Tibial nerve (tissue), 4 donors: ENCODE measurements around the gene TOR1A. TPM values are rescaled to one million over a fixed set of nuclear protein-coding genes. Genes with fewer than 3 reads are reported as not detected.
"Not testable (repeated sequence)": the region's sequence is repeated elsewhere in the genome, so short reads cannot be mapped to it uniquely, and the experiment has no call there.

Experiments used
- DNase-seq, 2 donors: peaks; one replicate each; pipeline ENCODE4 v3.0.0-alpha.2; 2019; ENCODE audit warnings: low spot score in 2 of 2
- H3K27ac ChIP-seq, 4 donors: fragments of 200-600 bp; sonication (generic) in 3 of 4; one replicate each; pipeline ENCODE4 v1.5.1; 2017 to 2019; ENCODE audit warnings: mild to moderate bottlenecking in 1 of 4
- H3K27me3 ChIP-seq, 2 donors: fragments of 200-600 bp; sonication (generic) in 1 of 2; one replicate each; pipeline versions ENCODE4 v1.5.1 to v1.6.0; 2017 to 2019
- H3K36me3 ChIP-seq, 3 donors: fragments of 200-600 bp; sonication (generic); one replicate each; pipeline ENCODE4 v1.5.1; 2018 to 2019
- H3K4me1 ChIP-seq, 4 donors: fragments of 200-600 bp; sonication (generic) in 3 of 4; one replicate each; pipeline ENCODE4 v1.5.1; 2017 to 2019
- H3K4me3 ChIP-seq, 4 donors: fragments of 200-600 bp; sonication (generic) in 3 of 4; one replicate each; pipeline ENCODE4 v1.5.1; 2017 to 2019; ENCODE audit warnings: mild to moderate bottlenecking in 1 of 4, moderate library complexity in 1 of 4
- H3K9me3 ChIP-seq, 4 donors: fragments of 200-600 bp; sonication (generic) in 3 of 4; one replicate each; pipeline ENCODE4 v1.5.1; 2017 to 2019
- EP300 ChIP-seq, 2 donors: sonication (generic); formaldehyde crosslinking; IDR thresholded peaks; one replicate each; pipeline ENCODE4 v1.6.1; 2017; ENCODE audit warnings: antibody characterized with exemption in 2 of 2, mild to moderate bottlenecking in 1 of 2
- POLR2A ChIP-seq, 2 donors: fragments of 450-650 bp; IDR thresholded peaks; one replicate each; pipeline ENCODE4 v1.6.1; 2017; ENCODE audit warnings: antibody characterized with exemption in 2 of 2, mild to moderate bottlenecking in 2 of 2, moderate library complexity in 2 of 2
- WGBS, 2 donors: methylation state at CpG; one replicate each; pipeline ENCODE4 v1.1.5; 2018; 5-methylcytosine and 5-hydroxymethylcytosine counted together
- total RNA-seq, 4 donors: library from RNA; depleted of rRNA; stranded (reverse); fragments of >200 nt; gene quantifications; one replicate each; pipeline ENCODE4 v1.1.0, GENCODE V29; 2016
- TF ChIP-seq, protein P1 (sequence below), 5 experiments: fragments of 200-600 bp in 3 of 5; fragments of 450-650 bp in 2 of 5; sonication (generic) in 3 of 5; IDR thresholded peaks; one replicate each; pipeline ENCODE4 v1.5.1; 2016 to 2019; ENCODE audit warnings: antibody characterized with exemption in 5 of 5, mild to moderate bottlenecking in 3 of 5, moderate library complexity in 2 of 5

Gene TOR1A
- total RNA-seq, 4 donors from 2014 or later, result 26.0 to 55.2 (median 40.4) TPM

GRCh38 chr9:129803676-129804060 lies 20.3 kb downstream of the TOR1A start:
- H3K27me3 ChIP-seq, result no peaks in the 10 kb centered on the region
- peak overlapping the region; percentile 88 to 98 (median 90) for H3K4me3 ChIP-seq
- H3K4me1 ChIP-seq, result peaks cover 0 to 11% (median 8%) of the 10 kb centered on the region in 4 donors
- H3K36me3 ChIP-seq, result peaks cover 0 to 36% (median 0%) of the 10 kb centered on the region in 3 donors
- TF ChIP-seq POLR2A (IDR thresholded peaks at IDR 0.05), result no peak
- TF ChIP-seq, protein P1, sequence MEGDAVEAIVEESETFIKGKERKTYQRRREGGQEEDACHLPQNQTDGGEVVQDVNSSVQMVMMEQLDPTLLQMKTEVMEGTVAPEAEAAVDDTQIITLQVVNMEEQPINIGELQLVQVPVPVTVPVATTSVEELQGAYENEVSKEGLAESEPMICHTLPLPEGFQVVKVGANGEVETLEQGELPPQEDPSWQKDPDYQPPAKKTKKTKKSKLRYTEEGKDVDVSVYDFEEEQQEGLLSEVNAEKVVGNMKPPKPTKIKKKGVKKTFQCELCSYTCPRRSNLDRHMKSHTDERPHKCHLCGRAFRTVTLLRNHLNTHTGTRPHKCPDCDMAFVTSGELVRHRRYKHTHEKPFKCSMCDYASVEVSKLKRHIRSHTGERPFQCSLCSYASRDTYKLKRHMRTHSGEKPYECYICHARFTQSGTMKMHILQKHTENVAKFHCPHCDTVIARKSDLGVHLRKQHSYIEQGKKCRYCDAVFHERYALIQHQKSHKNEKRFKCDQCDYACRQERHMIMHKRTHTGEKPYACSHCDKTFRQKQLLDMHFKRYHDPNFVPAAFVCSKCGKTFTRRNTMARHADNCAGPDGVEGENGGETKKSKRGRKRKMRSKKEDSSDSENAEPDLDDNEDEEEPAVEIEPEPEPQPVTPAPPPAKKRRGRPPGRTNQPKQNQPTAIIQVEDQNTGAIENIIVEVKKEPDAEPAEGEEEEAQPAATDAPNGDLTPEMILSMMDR (IDR thresholded peaks at IDR 0.05), result no peak
- no peaks in the 10 kb centered on the region for H3K9me3 ChIP-seq
- 3 to 4% methylated on average over 14 of the region's 14 CpGs for WGBS, 2 donors
- no peak for DNase-seq
- H3K27ac ChIP-seq, result peak overlapping the region; percentile 73 to 95 (median 91)

GRCh38 chr9:129802833-129803675 lies 20.9 kb downstream of the TOR1A start, which contains the start of gene TOR1B:
Gene TOR1B, plus strand, starts transcription at chr9:129803184. Its CDS starts 29 bp downstream, at chr9:129803213.
- Histone ChIP-seq H3K4me1 (peaks cover 0 to 11% (median 8%) of the 10 kb centered on the region in 4 donors), H3K9me3 (no peaks in the 10 kb centered on the region), H3K27ac (peak within 1 kb of the TSS; percentile 73 to 95 (median 91)), H3K36me3 (peaks cover 0 to 32% (median 0%) of the 10 kb centered on the region in 3 donors), H3K27me3 (no peaks in the 10 kb centered on the region), H3K4me3 (peak within 1 kb of the TSS; percentile 88 to 98 (median 90))
- peak; percentile 93 to 95 for DNase-seq
- peak; percentile 52 to 92 for TF ChIP-seq EP300 (IDR thresholded peaks at IDR 0.05)
- TF ChIP-seq, protein P1 (IDR thresholded peaks at IDR 0.05), result peak in 2 of 5 experiments; percentile 4 to 37
- TF ChIP-seq POLR2A (IDR thresholded peaks at IDR 0.05), result peak in 1 of 2 donors; percentile 78
- WGBS, 2 donors, result 1% methylated on average over 34 to 67 of the region's 93 CpGs

GRCh38 chr9:129801504-129801903 lies 22.4 kb downstream of the TOR1A start:
- DNase-seq, result no peak
- peaks cover 0 to 17% (median 0%) of the 10 kb centered on the region in 3 donors for H3K36me3 ChIP-seq
- H3K4me1 ChIP-seq, result peaks cover 0 to 11% (median 8%) of the 10 kb centered on the region in 4 donors
- no peaks in the 10 kb centered on the region for H3K9me3 ChIP-seq
- 75 to 85% methylated on average over 15 to 17 of the region's 17 CpGs for WGBS, 2 donors
- H3K27me3 ChIP-seq, result no peaks in the 10 kb centered on the region
- no peak overlapping the region for H3K27ac ChIP-seq
- H3K4me3 ChIP-seq, result no peak overlapping the region
- TF ChIP-seq EP300 (IDR thresholded peaks at IDR 0.05), result no peak
- TF ChIP-seq, protein P1 (IDR thresholded peaks at IDR 0.05), result no peak
- TF ChIP-seq POLR2A (IDR thresholded peaks at IDR 0.05), result no peak

DNA sequence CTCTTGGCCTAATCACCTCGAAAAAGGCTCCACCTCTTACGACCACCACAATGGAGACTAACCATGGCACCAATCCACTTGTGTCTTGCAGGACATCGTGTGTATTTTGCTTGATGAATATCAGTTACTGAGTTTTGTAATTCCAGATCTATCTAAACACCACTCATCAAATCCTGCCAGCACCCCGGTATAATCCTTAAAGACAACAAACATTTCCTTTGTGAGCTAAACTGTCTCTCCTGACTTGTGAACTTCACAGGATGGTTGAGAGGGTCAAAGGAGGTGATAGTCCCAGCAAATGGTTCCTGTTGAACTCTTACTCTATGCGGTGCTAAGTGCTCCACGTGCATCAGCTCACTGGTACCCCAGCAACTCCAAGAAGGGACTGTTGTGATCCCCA lies 25.0 kb downstream of the TOR1A start:
- no peaks in the 10 kb centered on the region for H3K9me3 ChIP-seq
- no peak overlapping the region for H3K4me3 ChIP-seq
- 65 to 73% methylated on average over 6 of the region's 6 CpGs for WGBS, 2 donors
- no peaks in the 10 kb centered on the region for H3K36me3 ChIP-seq
- TF ChIP-seq, protein P1 (IDR thresholded peaks at IDR 0.05), result no peak
- no peak for TF ChIP-seq EP300 (IDR thresholded peaks at IDR 0.05)
- TF ChIP-seq POLR2A (IDR thresholded peaks at IDR 0.05), result no peak
- H3K27ac ChIP-seq, result no peak overlapping the region
- no peak for DNase-seq
- no peaks in the 10 kb centered on the region for H3K27me3 ChIP-seq
- H3K4me1 ChIP-seq, result peaks cover 0 to 5% (median 4%) of the 10 kb centered on the region in 4 donors

DNA sequence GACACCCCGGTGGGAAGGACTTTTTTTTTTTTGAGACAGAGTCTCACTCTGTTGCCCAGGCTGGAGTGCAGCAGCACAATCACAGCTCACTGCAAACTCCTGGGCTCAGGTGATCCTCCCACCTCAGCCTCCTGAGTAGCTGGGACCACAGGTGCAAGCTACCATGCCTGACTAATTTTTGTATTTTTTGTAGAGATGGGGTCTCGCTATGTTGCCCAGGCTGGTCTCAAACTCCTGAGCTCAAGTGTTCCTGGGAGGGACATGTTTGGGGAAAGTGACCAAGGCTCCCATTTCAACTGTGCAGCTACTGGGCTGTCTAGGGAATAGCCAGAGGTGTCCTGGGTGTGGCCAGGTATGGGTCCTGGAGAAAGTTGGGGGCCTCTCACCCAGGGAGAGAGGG lies 27.9 kb downstream of the TOR1A start:
- not testable (repeated sequence) for H3K27me3 ChIP-seq, H3K4me1 ChIP-seq, DNase-seq, H3K9me3 ChIP-seq, H3K36me3 ChIP-seq, H3K27ac ChIP-seq, H3K4me3 ChIP-seq
- WGBS, 2 donors, result 73 to 79% methylated on average over 2 of the region's 2 CpGs
